Nephron progenitor cell (in vitro differentiated cells): Measurements from ENCODE around the gene PLP2.

Experiments used
- DNase-seq: peaks from one replicate; pipeline ENCODE4 v3.0.0; 2021
- H3K27ac Mint-ChIP-seq: 2 replicates; pipeline ENCODE4 v1.8.0; 2021; ENCODE audit warnings: mild to moderate bottlenecking, moderate library complexity, mixed read lengths
- H3K27me3 Mint-ChIP-seq: 2 replicates; pipeline ENCODE4 v1.8.0; 2021; ENCODE audit warnings: mild to moderate bottlenecking, low read depth, mixed read lengths; ENCODE audit not compliant: poor library complexity
- H3K36me3 Mint-ChIP-seq: 2 replicates; pipeline ENCODE4 v1.8.0; 2021; ENCODE audit warnings: low read depth, mixed read lengths
- H3K4me1 Mint-ChIP-seq: 2 replicates; pipeline ENCODE4 v1.8.0; 2021; ENCODE audit warnings: mixed read lengths
- H3K4me3 Mint-ChIP-seq: 2 replicates; pipeline ENCODE4 v1.8.0; 2021; ENCODE audit warnings: mild to moderate bottlenecking, moderate library complexity, mixed read lengths
- H3K9me3 Mint-ChIP-seq: 2 replicates; pipeline ENCODE4 v1.8.0; 2021; ENCODE audit warnings: mild to moderate bottlenecking, moderate library complexity, mixed read lengths
- CTCF ChIP-seq: fragments of 200-600 bp; sonication (generic); IDR thresholded peaks from 2 replicates; pipeline ENCODE4 v1.5.0; 2021; ENCODE audit warnings: antibody characterized with exemption

PLP2 gene

GRCh38 chrX:49177338-49177833, 5.7 kb downstream of the PLP2 start:
- Mint-ChIP-seq H3K36me3 (peaks cover 44% of the 10 kb centered on the region), H3K4me3 (no peak overlapping the region), H3K27me3 (peaks cover 15% of the 10 kb centered on the region), H3K27ac (no peak overlapping the region), H3K9me3 (peaks cover 63% of the 10 kb centered on the region), H3K4me1 (peaks cover 7% of the 10 kb centered on the region)
- no peak for TF ChIP-seq CTCF
- no peak for DNase-seq

- peaks cover 9% of the 10 kb centered on the region for H3K27me3 Mint-ChIP-seq
- H3K4me1 Mint-ChIP-seq, result peaks cover 3% of the 10 kb centered on the region
- no peak overlapping the region for H3K27ac Mint-ChIP-seq
- H3K36me3 Mint-ChIP-seq, result peaks cover 47% of the 10 kb centered on the region
- H3K9me3 Mint-ChIP-seq, result peaks cover 64% of the 10 kb centered on the region
- DNase-seq, result no peak
- H3K4me3 Mint-ChIP-seq, result no peak overlapping the region
- no peak for TF ChIP-seq CTCF
Observed at GRCh38 chrX:49177873-49178480, 6.3 kb downstream of the PLP2 start.

- TF ChIP-seq CTCF, result no peak
- Mint-ChIP-seq H3K36me3 (peaks cover 47% of the 10 kb centered on the region), H3K4me1 (no peaks in the 10 kb centered on the region), H3K4me3 (no peak overlapping the region), H3K27ac (no peak overlapping the region), H3K9me3 (peaks cover 63% of the 10 kb centered on the region), H3K27me3 (peaks cover 4% of the 10 kb centered on the region)
- no peak for DNase-seq
Observed at GRCh38 chrX:49178537-49178936, 6.8 kb downstream of the PLP2 start.

GRCh38 chrX:49179358-49179757, 7.7 kb downstream of the PLP2 start:
- no peak for DNase-seq
- Mint-ChIP-seq H3K36me3 (peaks cover 43% of the 10 kb centered on the region), H3K9me3 (peaks cover 67% of the 10 kb centered on the region), H3K27ac (no peak overlapping the region), H3K4me3 (no peak overlapping the region), H3K27me3 (peaks cover 4% of the 10 kb centered on the region), H3K4me1 (peaks cover 6% of the 10 kb centered on the region)
- no peak for TF ChIP-seq CTCF

- peaks cover 36% of the 10 kb centered on the region for H3K4me1 Mint-ChIP-seq
- peak overlapping the region; percentile 68 for H3K4me3 Mint-ChIP-seq
- H3K27ac Mint-ChIP-seq, result peak overlapping the region; percentile 95
- H3K36me3 Mint-ChIP-seq, result peaks cover 23% of the 10 kb centered on the region
- peaks cover 65% of the 10 kb centered on the region for H3K9me3 Mint-ChIP-seq
- no peak for DNase-seq
- no peaks in the 10 kb centered on the region for H3K27me3 Mint-ChIP-seq
- no peak for TF ChIP-seq CTCF
Observed at GRCh38 chrX:49183701-49184281, 12.1 kb downstream of the PLP2 start.
